GM19035 (cell line): ENCODE results near the gene TEKT3.

Source experiments
- ATAC-seq: cut with Tn5 transposase; IDR thresholded peaks from one replicate; pipeline ENCODE4 v1.9.1; 2021; ENCODE audit not compliant: unreplicated experiment

TEKT3 gene

DNA sequence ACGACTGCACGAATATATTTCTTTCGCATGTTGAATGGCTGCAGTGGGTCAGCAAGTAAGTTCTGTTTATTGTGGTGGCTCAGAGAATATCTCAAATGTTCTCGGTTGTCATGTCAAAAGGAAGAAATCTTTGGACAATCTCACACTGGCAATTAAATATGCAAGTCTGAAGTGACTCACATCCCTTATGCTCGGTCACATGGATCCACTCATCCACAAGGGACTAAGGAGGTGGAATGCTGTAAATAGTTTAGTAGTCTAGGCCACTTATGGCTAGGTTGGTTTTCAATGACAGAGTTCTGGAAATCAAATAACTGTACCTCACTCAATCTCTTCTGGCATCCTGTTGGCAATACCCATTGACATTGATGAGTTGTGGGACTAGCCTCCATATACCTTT lies 43.2 kb downstream of the TEKT3 start:
- no peak for ATAC-seq

DNA sequence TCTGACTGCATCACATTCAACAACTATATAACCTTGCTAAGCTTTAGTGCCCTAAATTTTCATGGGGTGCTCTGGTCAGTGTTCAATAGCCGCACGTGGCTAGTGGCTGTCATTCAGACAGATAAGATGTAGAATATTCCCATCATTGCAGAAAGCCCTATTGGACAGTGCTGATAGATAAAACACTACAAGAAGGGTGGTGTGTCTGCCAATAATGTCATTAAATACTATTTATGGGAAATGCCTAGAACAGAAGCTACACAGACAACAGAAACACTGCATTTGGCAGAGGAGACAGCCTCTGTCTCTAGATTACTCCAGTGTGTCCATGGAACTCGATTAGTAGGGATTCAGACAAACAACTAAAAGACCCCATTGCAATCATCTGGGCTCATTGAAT lies 47.8 kb downstream of the TEKT3 start:
- ATAC-seq, result no peak

DNA sequence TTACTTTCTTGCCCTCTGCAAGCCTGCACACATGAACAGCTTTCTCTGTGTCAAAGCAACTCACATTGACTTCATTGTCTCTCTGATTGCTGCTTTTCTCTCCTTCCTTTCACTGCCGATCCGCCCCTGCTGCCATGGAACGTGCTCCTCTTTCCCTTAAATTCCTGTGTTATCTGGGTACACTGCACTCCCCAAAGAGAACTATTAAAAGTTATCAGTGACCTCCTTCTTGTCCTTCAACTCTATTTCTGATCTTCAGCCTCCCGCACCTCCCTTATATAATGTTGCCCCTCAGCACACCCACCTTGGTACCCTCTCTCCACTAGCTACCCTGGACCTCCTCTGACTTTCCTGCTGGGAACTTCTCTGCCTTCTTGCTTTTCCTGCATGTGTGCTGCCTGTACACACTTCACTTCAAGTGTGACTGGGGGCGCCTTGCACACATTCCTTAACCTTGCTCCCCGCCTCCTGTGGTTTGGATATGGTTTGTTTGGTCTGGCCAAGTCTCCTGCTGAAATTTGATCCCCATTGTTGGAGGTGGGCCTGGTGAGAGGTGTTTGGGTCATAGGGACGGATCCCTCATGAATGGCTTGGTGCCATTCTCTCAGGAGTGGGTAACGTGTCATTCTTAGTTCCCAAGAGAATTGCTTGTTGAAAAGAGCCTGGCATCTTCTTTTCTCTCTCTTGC lies 49.6 kb downstream of the TEKT3 start:
- ATAC-seq, result no peak

DNA sequence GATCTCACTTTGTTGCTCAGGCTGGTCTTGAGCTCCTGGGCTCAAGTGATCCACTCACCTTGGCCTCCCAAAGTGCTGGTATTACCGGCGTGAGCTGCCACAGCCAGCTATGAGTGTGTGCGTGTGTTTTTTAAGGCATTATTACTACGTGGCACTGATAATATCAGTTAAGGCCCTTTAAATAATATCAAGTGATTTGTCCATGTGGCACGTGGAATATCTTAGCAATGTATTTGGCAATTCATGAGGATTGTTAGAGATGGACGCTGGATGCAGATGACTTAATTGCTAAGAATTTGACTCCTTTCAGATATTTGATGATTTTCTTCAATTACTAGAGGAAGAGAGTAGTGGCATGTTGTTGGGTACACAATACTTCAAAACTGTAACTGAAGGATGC lies 50.8 kb downstream of the TEKT3 start:
- ATAC-seq, result no peak

DNA sequence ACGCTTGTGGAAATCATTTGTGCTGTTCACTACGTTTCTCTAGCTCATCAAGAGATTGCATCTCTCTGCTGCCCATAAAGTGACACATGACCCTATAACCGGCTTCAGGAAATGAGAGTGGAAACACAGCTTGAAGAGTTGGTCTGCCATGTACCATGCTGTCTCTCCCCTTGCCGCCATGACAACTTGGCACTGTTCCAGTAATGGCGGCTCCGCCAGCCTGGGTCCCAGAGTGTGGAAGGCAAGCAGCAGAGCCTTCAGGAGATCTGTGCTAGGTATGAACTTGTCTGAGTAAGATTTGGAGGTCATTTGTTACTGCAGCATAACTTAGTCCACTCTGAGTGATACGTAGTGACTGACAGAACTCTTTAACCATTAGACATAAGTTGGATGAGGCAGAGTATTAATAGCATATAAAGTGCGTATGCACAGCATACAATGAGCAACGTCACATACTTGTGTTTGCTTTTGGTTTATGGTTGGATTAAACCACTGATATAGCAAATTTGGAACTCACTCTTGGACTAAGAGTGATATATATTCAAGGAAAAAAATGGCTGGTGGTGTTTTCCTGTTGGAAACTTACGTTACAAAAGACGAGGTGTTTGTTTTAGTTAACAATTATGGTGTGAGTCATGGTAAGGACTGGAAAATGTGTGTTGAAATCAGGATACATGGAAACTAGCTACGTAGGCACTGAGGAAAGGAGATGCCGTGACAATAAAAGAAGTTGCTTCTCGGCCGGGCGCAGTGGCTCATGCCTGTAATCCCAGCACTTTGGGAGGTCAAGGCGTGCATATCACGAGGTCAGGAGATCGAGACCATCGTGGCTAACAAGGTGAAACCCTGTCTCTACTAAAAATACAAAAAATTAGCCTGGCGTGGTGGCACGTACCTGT lies 51.9 kb downstream of the TEKT3 start:
- no peak for ATAC-seq

DNA sequence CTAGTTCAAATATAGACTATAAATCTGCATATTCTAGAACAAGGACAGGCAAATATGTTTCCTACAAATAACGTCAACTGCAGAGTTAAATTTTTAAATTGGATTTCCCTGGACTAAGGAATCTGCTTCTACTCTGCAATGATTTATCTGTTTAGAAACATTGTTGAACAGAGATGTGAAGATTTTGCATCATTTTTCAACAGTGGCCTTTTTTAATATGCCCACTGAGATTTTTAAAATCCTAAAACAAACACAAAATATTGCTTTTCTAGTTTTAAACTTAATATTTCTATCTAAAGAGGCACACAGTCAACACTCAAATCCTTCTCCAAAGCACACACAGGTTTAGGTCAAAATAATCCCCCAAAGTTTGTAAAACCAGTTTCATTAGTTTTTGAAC lies 52.5 kb downstream of the TEKT3 start:
- no peak for ATAC-seq

DNA sequence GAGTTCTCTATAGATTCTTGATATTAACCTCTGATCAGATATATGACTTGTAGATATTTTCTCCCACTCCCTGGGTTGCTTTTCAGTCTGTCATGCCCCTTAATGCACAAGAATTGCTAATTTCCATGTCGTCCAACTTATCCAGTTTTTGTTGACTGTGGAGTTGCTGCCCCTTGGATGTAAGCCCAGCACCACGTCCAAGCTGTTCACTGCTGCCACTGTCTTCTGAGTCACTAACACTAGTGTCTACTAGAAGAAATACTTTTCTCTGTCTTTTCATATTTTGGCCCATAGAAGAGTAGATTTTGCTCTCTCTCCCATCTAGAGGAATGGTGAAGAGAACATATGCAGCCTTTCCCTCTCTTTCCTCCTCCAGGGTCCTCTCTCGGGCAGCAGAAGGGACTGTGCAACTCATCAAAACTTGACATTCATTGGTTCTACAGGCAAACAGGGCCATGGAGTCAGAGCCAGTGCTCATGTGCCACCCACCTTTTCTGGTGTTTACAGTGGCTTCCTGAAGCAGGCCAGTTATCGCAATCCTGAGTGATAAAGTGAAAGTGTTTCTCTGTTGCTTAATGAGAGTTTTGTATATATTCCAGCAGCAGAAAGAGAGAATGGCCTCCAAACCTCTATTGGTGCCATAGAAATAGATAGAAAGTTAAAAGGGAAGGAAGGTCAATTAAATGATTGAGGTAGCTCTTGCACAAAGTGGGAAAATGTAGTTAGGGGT lies 53.7 kb downstream of the TEKT3 start:
- ATAC-seq, result no peak

DNA sequence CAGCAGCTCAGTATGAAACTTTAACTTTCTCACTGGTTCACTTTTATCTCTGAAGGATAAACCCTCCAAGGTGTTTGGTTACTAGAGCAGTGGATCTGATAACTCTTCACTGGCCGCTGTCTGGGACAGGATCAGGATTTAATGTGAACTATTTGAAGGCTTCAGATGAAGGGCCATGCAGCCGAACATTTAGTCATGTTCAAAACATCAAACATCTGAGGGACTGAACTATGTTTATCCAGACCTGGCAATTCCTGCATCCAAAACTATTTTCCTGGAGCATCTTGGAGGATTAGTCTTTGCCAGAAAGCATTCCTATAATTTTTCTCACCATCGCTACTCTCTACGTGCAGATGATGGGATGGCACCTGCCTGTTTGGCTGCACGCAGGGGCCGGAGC lies 55.9 kb downstream of the TEKT3 start:
- no peak for ATAC-seq

DNA sequence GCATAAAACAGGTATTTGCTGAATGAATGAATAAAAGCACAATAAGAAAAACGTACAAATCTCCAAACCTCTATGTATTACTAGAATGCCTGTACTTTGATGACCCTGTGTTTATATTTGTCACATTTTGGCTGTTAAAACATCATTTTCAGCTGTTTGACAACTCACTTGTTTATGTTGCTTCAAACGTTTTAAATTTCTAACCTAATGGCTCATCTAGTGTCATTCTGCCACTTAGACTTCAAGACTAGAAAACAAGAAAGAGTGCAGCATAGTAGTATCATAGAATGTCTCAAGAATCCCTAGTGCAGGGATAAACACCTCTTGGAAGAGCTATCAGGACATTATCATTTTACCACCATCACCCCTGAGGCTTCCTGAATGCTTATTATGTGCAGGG lies 56.9 kb downstream of the TEKT3 start:
- no peak for ATAC-seq

DNA sequence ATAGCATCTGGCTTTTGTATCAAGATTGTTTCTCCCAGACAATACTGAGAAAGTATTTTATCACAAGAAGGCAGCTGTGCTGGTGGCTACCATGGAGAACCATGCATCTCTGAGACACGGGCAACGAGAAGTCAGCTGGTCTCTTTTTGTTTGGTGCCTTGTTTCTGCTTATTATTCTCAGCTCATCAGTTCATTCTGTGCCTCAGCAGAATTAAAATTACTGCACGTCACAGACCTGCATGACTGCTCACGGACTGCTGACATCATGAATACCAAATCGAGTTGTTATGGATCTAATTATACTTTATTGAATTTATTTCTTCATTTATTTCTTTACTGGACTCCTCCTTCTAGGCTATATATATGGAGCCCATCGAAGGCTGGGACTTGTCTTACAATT lies 57.3 kb downstream of the TEKT3 start:
- no peak for ATAC-seq

DNA sequence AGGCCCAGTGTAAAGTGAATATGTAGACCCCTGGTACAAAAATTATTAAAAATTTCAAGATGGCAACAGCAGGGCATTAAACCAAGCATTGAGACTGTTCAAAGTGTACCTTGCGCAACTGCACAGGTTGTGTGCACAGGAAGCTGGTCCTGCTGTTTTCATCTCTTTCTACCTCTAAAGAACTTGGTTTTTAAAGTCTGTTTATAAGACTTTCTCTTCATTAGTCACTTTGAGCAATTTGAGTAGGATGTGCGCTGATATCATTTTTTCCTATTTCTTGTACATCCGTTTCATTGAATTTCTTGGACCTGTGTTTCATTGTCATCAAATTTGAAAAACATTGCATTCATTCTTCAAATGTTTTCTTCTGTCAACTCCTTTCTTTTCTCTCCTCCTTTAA lies 59.5 kb downstream of the TEKT3 start:
- no peak for ATAC-seq

DNA sequence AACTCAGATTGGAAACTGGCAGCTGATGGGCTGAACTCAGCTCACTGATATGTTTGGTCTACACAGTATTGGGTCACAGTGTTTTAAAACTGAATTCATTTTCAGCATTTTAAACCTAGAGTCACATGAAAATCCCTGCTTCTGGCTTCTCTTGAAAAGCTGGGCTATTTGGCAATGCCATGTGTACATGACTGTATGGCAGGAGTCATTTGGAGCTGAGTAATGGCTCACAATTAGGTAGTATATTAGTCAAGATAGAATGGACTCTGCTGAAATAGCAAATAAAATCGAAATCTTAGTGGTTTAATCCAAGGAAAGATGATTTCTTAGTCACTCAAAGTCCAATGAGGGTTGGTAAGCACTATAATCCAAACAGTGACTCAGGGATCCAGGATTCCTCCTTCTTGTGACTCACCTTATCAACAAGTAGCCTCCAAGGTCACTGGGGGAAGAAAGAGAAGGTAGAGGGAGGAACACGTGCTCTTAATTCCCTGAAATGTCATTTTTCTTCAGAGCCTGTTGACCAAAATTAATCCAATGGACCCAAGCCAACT lies 62.4 kb downstream of the TEKT3 start:
- ATAC-seq, result no peak

DNA sequence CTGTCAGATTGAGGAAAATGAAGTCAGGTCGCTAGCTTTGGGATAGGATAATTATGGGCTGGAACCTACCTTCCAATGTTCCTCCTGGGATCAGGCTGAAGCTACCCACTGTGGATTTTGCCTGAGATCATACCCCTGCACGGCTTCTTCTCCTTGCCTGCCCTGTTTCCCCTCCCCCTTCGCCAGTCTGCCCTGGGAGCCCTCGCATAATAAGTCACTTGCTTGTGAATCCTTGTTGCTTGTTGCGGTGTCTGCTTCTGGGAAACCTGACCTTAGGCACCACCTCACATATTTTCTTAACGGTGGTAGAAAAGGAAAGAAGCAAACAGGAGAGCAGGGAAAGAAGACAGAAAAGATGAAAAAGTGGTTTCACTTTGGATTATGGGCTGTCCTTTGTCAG lies 63.0 kb downstream of the TEKT3 start:
- no peak for ATAC-seq

DNA sequence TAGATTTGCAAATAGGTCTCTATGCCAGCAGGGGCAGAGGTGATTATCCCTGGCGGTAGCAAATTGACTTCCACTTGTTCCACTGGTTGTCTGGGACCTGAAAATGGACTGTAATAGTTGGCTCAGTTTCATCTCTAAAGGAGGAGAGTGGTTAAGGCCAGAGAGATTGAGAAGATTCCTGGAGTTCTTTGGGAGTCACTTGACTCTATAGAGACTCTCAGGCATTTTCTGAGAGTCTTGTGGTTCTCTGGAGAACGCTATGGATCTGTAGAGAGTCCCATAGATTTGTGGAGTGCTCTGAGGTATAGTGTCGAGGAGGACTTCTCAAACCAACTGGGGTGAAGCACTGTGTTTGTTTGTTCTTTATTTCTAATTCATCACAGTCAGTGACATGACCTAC lies 67.4 kb downstream of the TEKT3 start:
- ATAC-seq, result no peak

DNA sequence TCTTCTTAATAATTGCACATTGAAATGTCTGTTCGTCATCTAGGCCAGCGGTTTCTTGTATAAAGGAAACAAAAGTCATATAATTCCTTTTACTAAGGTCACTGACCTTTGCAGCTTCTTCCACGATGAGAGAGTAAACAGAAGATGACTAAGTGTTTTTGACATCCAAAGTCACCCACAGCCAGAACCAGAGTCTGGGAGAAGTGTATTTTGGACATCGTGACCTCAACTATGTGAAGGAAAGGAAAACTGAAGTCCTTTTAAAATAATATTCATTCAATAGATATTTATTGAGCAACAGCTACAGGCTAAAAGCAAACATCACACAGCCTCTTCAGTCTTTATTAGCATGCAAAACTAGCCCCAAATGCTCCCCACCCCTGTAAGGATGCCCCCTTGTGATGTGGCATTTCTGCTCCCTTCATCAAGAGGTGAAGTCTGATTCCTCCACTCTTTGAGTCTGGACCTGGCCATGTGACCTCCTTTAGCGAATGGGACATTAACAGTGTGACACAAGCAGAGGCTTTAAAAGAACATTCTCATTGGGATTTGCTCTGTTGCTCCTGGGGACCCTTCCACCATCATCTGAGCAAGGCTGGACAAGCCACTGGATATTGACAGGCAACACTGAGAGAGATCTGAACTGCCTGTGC lies 68.1 kb downstream of the TEKT3 start:
- ATAC-seq, result no peak

DNA sequence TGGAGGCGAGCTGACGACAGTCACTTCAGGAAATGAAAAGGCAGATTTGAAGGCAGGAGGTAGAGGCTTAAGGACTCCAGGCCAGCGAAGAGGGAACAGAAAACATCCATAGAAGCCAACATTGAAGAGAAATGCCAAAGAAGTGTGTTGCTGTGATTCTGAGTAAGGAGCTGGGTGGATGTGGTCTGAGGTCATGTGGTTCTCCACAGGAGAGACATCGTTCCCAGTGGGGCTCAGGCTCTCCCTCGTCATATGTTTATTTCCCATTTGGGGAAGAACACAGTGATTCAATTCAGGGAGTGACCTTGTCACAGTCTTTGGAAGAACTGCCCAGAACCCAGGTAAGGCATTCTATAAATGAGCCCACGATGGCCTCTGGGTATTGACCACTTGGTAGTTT lies 69.7 kb downstream of the TEKT3 start:
- ATAC-seq, result no peak

DNA sequence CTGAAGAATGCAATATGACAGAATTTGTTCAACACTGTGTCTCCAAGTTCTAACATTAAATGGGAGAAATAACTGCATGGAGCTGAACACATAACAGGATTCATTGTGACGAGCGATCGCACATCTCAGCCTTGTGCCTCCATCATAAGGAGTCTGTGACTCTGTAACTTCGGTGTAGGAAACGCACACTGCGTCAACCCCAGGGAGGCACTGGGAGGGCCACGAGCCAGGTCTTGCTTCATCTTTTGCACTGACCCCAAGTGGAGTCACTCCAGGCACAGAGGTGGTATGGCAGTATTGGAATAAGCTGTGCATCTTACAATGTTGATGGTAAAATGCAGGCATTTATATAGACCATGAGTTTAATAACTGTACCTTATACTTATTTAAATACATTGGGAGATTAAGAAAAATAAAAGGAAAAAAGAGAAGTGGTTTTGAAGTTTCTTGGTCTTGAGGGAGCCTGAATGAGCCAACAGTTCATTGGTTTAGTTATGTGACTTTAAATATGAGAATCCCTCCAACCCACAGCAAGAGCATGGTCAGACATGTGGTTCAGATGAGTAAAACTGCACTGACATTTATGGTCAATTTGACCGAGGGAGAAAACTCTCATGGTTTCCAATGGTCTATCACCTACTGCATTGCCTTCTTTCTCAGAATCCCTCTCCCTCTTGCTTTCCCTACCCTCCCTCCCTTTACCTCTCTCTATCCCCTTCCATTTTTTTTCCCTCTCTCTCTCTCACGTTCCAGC lies 70.6 kb downstream of the TEKT3 start:
- ATAC-seq, result no peak

DNA sequence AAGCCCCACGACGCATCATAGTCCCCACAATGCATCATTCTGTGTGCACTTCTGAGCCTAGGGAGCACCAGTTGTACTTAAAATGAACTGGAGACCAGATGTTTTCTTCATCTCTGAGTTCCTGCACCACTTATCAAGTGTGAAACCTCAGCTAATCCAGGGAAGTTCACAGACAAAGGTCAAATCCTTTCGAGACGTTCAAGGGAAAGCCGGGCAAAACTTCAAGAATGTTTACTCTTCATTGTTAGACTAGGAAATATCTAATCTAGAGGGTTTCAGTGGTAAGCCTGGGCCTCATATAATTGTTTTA lies 71.7 kb downstream of the TEKT3 start:
- no peak for ATAC-seq

DNA sequence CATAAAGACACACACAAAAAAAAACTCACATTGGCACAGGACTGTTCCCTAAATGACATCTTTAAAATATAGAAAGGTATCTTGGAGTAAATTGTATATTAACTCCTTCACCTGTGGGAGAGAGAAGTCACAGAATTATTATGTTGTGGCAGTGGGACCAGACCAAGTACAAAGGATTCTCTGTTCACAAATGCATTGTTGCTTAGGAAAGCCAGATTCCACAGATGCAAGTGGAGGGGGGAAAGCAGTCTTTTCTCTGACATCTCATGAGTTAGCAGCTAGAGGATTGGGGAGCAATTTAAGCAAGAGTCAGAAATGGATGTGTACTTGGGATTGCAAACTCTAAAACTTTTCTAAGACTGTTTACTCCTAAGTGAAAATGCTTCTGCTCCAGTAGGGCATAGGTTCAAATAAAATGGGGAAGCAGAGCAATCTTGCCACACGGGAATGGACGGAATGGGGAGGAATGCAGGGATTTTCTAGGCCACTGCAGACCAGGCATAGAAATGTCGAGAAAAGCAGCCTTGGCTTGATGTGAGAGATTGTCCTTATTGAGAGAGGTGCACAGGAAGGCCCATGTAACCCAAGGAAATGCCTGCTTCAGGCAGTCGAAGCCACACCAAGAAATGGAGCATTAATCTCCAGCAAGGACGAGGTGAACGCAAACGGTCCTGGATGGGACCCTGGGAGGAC lies 72.2 kb downstream of the TEKT3 start:
- ATAC-seq, result no peak

DNA sequence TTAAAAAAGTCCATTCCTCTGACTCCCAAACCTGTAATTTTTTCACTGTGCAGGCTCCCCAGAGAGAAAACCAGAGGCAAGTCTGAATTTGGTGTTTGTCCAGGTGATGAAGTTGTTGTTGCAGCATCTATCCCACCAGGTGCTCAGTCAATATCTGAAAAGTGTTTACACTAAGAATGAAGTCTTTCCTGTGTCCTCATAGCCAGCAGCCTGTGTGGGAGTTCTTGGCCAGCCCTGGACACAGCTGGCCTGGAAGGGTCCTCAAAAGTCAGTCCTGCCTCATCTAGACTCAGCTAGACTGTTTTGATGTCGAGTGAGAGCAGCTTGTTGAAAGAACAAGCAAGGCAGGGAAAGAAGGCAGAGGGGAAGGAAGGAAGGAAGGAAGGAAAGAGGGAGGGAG lies 72.9 kb downstream of the TEKT3 start:
- no peak for ATAC-seq
